HG02973 (cell line): Measurements from ENCODE around the gene SH3PXD2A.
"Not testable (repeated sequence)": the region's sequence is repeated elsewhere in the genome, so short reads cannot be mapped to it uniquely, and the experiment has no call there.

Experiments
- ATAC-seq: cut with Tn5 transposase; IDR thresholded peaks from one replicate; pipeline ENCODE4 v1.9.1; 2021; ENCODE audit warnings: moderate library complexity; ENCODE audit not compliant: unreplicated experiment

The SH3PXD2A gene

DNA sequence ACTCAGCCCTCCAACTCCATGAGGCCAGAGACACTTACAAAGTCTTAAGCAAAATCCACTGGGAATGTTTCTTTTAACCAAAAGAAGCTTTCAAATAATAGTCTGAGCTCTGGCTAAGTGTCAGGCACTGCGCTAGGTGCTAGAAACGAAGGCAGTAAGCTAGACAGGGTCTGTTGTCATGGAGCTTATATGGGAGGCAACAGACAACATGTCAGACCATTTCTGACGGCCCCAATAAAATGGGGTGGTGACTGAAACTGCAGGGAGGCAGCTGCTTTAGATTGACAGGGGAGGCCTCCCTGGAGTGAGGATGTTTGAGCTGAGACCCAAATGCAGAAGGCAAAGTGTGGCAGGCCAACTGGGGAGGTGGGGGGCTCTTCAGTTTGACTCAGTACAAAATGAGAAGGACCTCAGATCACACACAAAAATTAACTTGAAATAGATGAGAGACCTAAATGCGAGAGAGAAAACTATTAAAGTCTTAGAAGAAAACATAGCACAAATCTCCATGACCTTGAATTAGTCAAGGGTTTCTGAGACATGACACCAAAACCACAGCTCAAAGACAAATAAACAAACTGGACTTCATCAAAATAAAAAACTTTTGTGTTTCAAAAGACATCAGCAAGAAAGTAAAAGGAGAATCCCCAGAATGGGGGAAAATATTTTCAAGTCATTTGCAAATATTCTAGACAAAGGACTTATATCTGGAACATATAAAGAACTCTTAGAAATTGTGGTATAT is 40.6 kb downstream of the SH3PXD2A start:
- no peak for ATAC-seq

DNA sequence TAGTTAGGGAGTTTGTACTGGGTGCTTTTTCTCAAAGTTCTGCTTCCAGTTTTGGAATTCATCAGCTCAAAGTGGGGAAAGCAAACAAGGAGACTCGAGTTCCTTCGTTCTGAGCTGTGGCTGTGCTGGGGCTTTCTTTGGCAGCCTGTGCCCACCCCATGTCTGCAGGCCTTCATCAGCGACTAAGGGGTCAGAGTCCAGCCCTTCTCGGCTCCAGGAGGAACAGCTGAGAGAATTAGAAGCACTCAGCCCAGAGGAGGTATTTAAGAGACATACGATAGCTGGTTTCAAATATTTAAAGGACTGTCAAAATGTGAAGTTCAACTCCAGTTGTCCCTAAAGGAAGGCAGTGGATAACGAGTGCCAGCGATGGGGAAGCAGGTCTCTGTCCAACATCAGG is 41.3 kb downstream of the SH3PXD2A start:
- no peak for ATAC-seq

DNA sequence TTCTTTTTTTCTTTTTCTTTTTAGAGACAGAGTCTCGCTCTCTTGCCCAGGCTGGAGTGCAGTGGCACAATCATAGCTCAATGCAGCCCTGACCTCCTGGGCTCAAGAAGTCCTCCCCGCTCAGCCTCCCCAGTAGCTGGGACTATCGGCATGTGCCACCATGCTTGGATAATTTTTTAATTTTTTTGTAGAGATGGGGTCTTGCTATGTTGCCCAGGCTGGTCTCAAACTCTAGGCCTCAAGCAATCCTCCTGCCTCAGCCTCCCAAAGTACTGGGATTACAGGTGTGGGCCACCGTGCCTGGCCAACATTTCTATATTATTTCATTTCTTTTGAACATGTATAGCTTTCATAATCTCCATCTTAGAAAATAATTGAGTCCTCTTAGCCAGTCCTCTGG is 42.1 kb downstream of the SH3PXD2A start:
- not testable (repeated sequence) for ATAC-seq

DNA sequence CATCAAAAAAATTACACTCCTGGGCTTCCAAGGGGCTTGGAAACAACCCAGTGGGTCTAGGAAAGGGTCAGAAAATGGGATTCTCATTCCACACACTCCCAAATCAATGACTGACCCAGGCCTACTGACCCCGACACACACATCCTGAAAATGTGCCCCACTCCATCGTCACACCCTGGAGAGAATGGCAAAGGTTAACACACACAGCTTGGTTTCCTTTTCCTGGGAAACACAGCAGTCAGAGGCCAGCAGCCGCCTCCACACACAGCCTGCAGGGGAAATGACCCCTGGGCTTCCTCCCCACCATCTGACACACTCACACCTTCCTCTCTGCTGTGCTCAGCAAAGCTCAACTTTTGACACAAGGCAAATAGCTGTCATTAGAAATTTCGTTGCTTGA is 42.9 kb downstream of the SH3PXD2A start:
- ATAC-seq, result no peak

DNA sequence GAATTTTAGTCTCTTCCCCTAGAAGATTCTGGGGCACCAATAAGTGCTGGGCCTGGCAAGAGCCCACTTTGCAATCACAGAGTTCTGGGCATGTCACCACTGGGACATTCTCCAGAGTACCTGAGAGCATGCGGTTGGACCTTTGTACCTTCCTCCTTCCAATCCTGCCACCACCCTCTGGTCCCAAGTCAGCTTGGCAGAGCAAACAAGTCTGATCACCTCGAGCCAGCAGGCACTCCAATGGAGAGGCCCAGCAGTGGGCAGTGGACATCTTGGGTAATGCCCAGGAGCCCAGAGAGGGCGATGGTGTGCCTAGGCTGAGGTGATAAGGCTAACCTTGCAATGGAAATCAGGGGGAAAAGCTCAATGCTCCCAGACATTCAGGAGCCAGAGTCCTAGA is 43.4 kb downstream of the SH3PXD2A start:
- ATAC-seq, result no peak

DNA sequence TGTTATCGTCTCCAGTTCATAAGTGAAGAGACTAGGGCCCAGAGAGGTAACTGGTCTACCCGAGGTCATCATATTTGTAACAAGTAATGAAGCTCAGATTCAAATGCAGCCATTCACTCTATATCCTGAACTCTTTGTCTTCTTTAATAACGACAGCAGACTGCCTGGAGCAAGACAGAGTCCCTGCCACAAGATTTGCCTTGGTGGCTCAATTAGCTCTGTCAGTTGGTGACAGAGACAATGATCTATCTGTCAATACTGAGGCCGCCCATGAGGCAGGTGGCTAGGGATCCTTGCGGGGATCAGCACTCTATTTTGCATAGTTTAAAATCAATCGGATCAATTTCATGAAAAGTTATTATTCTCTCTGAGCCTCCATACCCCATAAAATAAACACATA is 43.9 kb downstream of the SH3PXD2A start:
- ATAC-seq, result no peak

DNA sequence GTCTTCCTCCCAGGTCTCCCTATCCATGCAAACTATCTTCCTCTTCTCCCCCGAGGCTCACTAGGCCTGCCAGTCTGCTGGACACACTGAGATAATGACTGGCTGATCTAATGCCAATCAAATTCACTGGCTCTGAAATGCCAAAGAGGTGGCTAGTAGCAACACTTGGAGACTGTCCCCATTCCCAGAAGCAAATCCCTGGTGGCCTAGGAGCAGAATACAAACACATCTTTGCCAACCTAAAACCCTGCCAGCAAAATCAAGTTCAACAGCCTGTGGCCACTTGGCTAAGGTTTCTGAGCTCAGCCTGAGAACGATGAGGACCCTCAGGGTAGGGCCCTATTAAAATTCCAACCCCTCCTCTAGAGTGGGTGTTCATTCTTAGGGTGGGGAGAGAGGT is 46.6 kb downstream of the SH3PXD2A start:
- ATAC-seq, result no peak

DNA sequence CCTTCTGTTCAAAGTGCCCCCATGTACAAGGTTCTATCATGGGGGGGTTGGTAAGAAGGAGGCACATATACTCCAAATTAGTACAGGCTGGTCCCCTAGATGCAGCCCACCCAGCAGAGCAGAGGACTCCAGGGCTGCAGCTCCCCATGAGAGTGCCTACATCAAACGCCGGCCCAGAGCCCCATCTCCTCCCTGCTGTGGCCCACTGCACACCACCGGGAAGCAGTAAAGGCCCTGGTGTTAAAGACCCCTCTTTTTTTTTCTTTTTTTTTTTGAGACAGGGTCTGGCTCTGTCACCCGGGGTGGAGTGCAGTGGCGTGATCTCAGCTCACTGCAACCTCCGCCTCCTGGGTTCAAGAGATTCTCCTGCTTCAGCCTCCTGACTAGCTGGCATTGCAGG is 47.4 kb downstream of the SH3PXD2A start:
- ATAC-seq, result no peak

DNA sequence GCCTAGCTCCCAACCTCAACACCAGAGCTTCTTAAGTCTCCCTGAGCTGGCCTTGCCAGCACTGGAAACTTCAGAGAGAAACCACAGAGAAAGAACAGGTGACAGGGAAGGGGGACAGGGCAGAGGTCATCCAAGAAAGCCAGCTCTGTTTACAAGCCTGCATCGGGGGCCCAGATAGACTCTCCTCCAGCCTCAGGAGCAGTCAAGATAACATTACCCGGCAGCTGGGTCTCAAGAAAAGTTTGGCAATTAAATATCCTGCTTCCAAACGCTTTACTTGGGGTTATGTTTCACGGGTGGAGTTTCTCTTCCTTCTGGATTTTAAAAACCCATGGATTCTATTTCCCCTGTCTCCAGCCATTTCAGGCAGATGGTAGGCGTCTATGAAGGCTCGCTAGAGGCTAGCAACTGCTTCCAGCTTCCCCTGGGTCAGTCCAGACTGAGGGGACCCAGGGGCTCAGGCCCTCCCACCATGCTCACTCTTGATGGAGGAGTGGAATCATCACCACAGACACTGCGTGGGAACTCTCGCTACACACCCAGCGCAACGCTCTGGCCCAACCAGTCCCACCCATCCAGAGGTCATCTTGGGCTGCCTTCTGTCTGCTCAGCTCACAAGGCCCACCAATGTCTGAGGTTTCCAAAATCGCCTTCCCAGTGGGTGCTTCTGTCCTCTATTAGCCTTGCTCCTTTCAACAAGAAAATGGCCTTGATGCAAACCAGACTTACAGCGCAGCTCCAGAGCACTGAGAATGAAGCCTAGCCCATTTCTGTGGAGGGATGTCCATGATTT is 48.8 kb downstream of the SH3PXD2A start:
- no peak for ATAC-seq

DNA sequence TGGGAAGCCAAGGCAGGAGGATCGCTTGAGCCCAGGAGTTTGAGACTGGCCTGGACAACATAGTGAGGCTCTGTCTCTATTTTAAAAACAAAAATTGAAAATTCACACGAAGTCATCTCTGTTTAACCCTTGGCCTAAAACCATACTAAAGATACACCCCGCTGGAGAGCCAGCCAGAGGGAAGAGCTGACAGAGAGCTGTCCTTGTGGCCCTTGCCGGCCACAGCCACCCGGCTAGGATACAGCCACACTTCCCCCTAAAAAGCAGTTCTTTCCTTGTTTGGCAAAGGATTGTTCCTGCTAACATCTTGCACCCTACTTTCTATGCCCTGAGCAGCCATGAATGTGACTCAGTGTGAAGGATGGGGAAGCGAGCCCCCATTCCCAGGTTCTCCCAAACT is 49.6 kb downstream of the SH3PXD2A start:
- ATAC-seq, result no peak

DNA sequence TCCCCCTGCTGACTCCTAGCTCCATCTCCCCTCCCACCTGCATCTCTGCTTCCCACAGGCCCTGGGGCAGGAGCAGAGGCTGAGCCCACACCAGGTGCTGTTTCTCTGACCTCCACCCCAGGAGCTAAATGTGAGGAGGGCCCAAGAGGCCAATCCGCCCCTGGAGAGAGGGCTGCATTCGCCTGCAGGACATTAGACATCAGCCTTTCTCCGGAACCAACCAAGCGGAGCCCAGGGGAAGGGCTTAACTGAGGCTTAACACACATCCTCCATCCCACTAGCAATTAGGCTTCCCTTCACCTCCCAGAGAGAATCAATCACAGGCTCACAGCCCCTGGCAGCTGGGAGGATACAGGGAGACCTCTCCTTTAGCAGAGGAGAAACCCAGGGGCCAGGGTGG is 50.5 kb downstream of the SH3PXD2A start:
- no peak for ATAC-seq

DNA sequence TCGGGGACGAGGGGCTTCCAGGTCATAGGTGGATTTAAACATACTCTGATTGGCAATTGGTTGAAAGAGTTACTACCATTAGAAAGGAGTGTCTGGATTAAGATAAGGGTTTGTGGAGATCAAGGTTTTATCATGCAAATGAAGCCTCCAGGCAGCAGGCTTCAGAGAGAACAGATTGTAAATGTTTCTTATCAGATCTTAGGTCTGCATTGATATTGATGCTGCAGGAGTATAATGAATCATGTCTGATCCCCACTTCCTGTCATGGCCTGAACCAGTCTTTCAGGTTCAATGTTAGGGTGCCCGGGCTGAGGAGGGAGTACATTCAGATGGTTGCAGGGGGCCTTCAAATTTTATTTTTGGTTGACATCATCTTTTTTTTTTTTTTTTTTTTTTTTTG is 51.4 kb downstream of the SH3PXD2A start:
- no peak for ATAC-seq

DNA sequence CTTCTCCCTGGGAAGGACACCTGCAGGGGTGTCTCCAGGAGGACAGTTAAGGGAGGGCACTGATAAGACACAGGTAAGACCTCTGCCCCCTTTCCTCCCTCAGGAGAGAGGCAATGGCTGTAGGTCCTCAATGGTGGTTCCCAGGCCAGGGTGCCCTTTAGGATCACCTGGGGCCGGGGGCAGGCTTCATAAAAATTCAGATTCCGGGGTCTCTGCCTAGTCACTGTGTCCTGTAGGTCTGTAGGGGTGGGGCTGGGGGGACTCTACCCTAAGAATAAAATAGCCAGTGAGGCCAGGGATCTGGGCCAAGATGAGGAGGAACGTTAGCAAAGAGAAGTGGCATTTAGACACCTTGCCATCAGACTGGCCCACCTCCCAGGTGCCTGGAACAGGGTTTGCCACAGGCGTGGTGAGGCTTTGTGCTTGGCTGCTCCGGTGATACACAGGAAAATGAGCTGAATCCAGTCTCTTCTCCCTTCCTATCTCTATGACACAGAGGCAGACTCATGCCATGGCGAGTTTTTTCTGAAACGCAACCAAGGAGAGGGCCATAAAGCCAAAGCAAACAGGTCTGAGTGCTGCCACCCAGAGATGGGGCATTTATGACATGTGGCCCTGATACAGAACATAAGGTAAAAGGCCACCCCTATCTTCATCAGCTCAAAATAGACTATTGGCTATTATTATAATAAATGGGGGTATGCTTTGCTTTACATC is 52.6 kb downstream of the SH3PXD2A start:
- ATAC-seq, result no peak

DNA sequence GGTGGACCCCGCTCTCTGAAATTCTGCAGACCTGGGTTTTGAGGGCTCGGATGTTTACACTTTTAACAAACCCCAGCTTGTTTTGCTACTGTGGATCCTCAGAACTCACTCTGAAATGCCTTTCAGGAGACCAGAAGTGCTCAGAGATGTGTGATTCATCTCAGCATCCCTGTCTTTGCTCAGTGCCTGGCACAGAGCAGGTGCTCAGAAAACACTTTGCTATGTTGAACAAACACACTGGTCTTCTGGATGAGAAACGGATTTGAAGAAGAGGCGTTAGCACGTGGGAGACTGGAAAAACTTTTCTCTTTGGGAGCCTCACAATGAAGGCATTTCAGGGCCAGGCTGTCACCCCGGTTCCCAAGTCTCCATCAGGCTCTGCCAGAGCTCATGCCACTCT is 53.3 kb downstream of the SH3PXD2A start:
- no peak for ATAC-seq

DNA sequence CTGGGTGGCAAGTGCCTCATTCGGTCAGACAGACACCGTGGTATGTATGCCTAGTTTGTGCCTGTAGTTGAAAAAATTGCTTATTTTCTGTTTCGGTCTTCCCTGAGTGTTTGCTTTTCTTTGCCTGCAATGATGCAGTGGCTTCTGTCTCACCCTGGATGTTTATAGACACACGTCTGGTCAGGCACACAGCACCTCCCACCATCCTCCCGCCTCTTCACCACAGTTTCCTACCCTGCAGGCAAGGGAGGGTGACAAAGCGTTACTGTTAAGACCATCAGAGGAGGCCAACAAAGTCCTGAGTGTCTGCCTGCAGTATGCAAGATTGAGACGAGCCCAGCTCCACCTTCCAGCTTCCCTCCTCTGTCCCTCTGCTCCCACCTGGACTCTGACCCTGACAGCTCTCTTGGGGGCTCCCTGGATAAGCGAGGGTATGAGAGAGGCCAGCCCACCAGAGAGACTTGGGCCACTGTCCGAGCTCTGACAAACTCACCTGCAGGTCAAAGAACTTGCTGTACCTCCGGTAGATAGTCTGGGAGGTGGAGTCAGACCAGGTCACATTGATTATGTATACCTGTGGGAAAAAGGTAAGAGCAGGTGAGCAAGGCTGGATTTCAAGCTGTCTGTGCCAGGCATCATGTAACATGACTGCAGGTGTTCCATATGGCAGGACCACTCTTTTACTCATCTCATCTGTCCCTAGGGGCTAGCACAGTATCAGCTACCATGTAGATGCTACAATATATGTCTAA is 54.4 kb downstream of the SH3PXD2A start:
- ATAC-seq, result peak; percentile 84

DNA sequence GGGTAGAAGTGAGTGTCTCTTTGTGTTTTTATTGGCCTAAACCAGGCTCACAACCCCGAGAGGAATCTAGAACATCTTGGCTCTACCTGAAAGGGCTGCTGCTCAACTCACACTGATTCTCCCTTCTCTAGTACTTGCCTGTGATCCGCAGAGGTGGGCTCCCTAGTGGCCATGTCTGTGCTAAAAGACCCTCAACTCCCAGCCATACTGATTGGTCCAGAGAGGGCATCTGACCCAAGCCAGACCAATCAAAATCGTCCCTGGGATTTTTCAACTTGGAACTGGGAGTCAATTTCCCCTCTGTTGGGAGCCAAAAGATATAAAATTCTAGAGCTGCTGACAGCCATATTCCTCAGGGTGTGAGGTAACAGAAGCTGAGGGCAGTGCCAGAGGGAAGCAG is 55.3 kb downstream of the SH3PXD2A start:
- no peak for ATAC-seq

DNA sequence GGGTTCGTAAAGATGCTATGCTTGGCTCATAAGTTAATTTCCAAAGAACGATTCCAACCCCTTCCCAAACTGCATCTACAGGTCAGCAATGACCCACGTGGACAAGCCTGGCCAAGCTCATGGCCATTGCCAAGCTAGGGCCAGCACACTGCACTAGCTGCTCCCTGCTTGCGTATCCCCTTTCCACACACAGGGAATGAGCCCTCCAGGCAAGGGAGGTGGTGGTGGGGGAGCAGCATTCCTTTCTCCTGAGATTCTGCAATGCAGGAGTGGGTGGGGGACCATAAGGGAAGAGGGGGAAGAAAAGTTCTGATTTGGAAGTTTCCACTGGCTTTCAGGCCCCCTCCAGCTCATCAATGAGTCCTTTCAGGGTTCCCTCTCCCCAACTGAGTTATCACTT is 56.0 kb downstream of the SH3PXD2A start:
- no peak for ATAC-seq

DNA sequence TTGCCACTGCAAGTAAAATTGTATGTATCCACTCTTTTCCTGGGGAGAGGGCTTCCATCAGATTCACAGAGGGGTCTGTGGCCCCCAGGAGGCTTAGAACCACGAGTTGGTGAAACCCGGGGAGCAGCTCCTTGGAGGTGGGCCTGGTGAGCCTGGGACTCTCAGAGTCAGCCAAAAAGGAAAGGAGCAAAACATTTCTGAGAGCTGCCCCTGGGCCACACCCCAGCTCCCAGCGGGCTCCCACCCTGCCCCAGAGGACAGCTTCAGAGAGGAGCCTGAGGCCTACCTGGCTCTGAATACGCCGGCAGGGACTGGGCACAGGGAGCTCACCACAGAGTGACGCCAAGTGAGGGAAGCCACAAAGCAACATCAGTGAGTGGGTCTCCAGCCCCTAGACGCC is 56.9 kb downstream of the SH3PXD2A start:
- ATAC-seq, result no peak

DNA sequence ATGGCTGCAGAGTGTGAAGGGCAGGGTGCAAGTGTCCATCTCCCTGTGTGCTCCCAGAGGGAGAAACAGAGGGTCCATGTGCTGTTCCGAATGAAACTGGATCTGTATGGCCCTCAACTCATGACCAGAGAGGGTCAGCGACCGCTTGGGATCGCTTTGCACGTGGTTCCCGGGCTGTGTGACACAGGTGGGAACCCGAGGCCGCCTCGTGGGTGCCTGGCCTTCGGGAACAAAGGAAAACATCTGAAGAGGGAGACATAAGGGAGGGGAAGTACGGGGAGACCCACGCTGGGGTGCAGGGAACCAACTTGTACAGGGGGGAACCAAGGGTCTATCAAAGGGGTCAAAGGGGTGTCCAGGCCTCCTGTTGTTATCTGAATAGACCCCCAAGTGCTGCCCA is 57.5 kb downstream of the SH3PXD2A start:
- ATAC-seq, result no peak

DNA sequence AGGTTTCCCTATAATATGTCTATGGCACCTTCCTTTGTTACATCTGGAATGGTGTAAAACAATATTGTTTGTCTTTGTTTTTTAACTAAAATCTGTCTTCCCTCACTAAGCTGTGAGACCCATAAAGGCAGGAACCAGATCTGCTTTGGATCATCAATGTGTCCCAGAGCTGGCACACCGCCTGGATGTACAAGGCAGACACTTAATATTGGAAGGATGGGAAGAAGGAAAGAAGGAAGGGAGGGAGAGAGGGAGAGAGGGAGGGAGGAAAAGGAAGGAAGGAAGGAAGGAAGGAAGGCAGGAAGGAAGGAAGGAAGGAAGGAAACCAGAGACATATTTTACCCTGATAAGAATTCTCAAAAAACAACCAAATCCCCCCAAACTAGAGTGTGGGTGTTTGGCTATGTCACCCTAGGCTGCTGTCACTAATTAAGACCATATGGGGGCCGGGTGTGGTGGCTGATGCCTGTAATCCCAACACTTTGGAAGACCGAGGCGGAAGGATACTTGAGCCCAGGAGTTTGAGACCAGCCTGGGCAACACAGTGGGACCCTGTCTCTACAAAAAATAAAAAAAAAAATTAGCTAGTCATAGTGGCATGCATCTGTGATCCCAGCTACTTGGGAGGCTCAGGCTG is 59.6 kb downstream of the SH3PXD2A start:
- no peak for ATAC-seq

DNA sequence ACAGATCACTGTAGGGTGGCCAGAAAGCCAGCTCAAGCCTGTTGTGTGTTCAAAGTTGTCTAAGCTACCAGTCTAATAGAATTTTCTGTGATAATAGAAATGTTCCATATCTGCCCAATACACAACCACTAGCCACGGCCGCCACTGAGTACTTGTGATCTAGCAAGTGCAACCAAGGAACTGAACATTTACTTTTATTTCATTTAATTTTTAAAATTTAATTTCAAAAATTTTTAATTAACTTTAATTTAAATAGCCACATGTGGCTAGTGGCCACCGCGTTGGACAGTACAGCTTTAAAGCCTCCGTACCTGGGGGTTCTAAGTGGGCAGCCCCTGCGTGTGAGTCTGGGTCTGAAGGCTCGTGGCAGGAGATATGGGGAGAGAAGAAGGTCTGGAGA is 60.4 kb downstream of the SH3PXD2A start:
- ATAC-seq, result no peak
